HG03139 (cell line): Measurements from ENCODE around the gene SFPQ.
A peak's percentile ranks its signal among the peaks of the same experiment; 100 is the strongest.
"Not testable (repeated sequence)": the region's sequence is repeated elsewhere in the genome, so short reads cannot be mapped to it uniquely, and the experiment has no call there.

Experiments
- ATAC-seq: cut with Tn5 transposase; IDR thresholded peaks from one replicate; pipeline ENCODE4 v1.9.1; 2021; ENCODE audit not compliant: unreplicated experiment

Gene SFPQ

GRCh38 chr1:35192853-35193664, at the start of gene SFPQ:
SFPQ (minus strand) TSS chr1:35193145; CDS start chr1:35193049, 96 bp downstream.
- peak; percentile 87 for ATAC-seq

- not testable (repeated sequence) for ATAC-seq
These were observed 43.8 kb upstream of the SFPQ start for GRCh38 chr1:35236772-35237171.

GRCh38 chr1:35231287-35231686, 38.3 kb upstream of the SFPQ start:
- no peak for ATAC-seq

- ATAC-seq = no peak
These were observed 36.8 kb upstream of the SFPQ start for GRCh38 chr1:35229587-35230360.

GRCh38 chr1:35226546-35226945, 33.6 kb upstream of the SFPQ start:
- no peak for ATAC-seq

- ATAC-seq = no peak
These were observed 30.2 kb upstream of the SFPQ start for GRCh38 chr1:35223084-35223630.

- no peak for ATAC-seq
These were observed 29.6 kb upstream of the SFPQ start for GRCh38 chr1:35222322-35223083.

- no peak for ATAC-seq
These were observed 28.0 kb upstream of the SFPQ start for GRCh38 chr1:35220976-35221375.

- no peak for ATAC-seq
These were observed 22.4 kb upstream of the SFPQ start for GRCh38 chr1:35215346-35215745.

GRCh38 chr1:35211120-35211414, 18.1 kb upstream of the SFPQ start:
- ATAC-seq = no peak

GRCh38 chr1:35210321-35211119, 17.6 kb upstream of the SFPQ start:
- no peak for ATAC-seq

GRCh38 chr1:35203295-35203694, 10.3 kb upstream of the SFPQ start:
- no peak for ATAC-seq

- ATAC-seq = peak; percentile 87
These were observed 9.2 kb upstream of the SFPQ start for GRCh38 chr1:35202048-35202719.

- no peak for ATAC-seq
These were observed 8.7 kb upstream of the SFPQ start for GRCh38 chr1:35201631-35202030.

- peak; percentile 29 for ATAC-seq
These were observed 691 bp downstream of the SFPQ start for GRCh38 chr1:35192056-35192852.

GRCh38 chr1:35191429-35192055, 1.4 kb downstream of the SFPQ start:
- ATAC-seq = no peak

- no peak for ATAC-seq
These were observed 2.2 kb downstream of the SFPQ start for GRCh38 chr1:35190784-35191183.

- no peak for ATAC-seq
These were observed 4.2 kb downstream of the SFPQ start for GRCh38 chr1:35188578-35189392.
